HG03439 (cell line): Measurements from ENCODE around the gene VPS33B.
A peak's percentile ranks its signal among the peaks of the same experiment; 100 is the strongest.

Source experiments
- ATAC-seq: cut with Tn5 transposase; IDR thresholded peaks from one replicate; pipeline ENCODE4 v1.9.1; 2021; ENCODE audit warnings: mild to moderate bottlenecking, moderate library complexity; ENCODE audit not compliant: unreplicated experiment

The VPS33B gene

GRCh38 chr15:90986790-90987507, 35.4 kb downstream of the VPS33B start:
- ATAC-seq = no peak

- ATAC-seq = peak; percentile 22
These were observed 40.3 kb downstream of the VPS33B start for GRCh38 chr15:90982135-90982534.

- peak; percentile 60 for ATAC-seq
These were observed 40.7 kb downstream of the VPS33B start for GRCh38 chr15:90981681-90982080.

- ATAC-seq = no peak
These were observed 42.8 kb downstream of the VPS33B start for GRCh38 chr15:90979582-90979981.

GRCh38 chr15:90974216-90974615, 48.2 kb downstream of the VPS33B start:
- no peak for ATAC-seq

- no peak for ATAC-seq
These were observed 50.3 kb downstream of the VPS33B start for GRCh38 chr15:90972133-90972532.

- no peak for ATAC-seq
These were observed 52.1 kb downstream of the VPS33B start for GRCh38 chr15:90970274-90970673.

- ATAC-seq = no peak
These were observed 54.0 kb downstream of the VPS33B start for GRCh38 chr15:90968434-90968833.

- ATAC-seq = no peak
These were observed 55.2 kb downstream of the VPS33B start for GRCh38 chr15:90967206-90967605.

GRCh38 chr15:90966262-90966661, 56.1 kb downstream of the VPS33B start:
- no peak for ATAC-seq

- no peak for ATAC-seq
These were observed 60.4 kb downstream of the VPS33B start for GRCh38 chr15:90962021-90962420.

- no peak for ATAC-seq
These were observed 61.9 kb downstream of the VPS33B start for GRCh38 chr15:90960298-90961091.

GRCh38 chr15:90959894-90960293, 62.5 kb downstream of the VPS33B start:
- no peak for ATAC-seq

GRCh38 chr15:90959028-90959595, 63.3 kb downstream of the VPS33B start:
- ATAC-seq = no peak

- no peak for ATAC-seq
These were observed 64.6 kb downstream of the VPS33B start for GRCh38 chr15:90957791-90958190.

- ATAC-seq = no peak
These were observed 65.2 kb downstream of the VPS33B start for GRCh38 chr15:90957031-90957790.

GRCh38 chr15:90956274-90957030, 65.9 kb downstream of the VPS33B start:
- no peak for ATAC-seq

- ATAC-seq = no peak
These were observed 66.6 kb downstream of the VPS33B start for GRCh38 chr15:90955624-90956273.

GRCh38 chr15:90954712-90955623, 67.4 kb downstream of the VPS33B start, which contains the start of gene RCCD1:
RCCD1 (plus strand) TSS chr15:90954884; CDS start chr15:90956735, 1,851 bp downstream.
- peak; percentile 88 for ATAC-seq
